Suprapubic skin (tissue), 4 donors: ENCODE measurements around the gene RPS16.

Source experiments
- POLR2A ChIP-seq, 2 donors: fragments of 450-650 bp; IDR thresholded peaks; one replicate each; pipeline ENCODE4 v1.6.1; 2017; ENCODE audit warnings: antibody characterized with exemption in 2 of 2, mild to moderate bottlenecking in 2 of 2, moderate library complexity in 2 of 2
- POLR2AphosphoS5 ChIP-seq, 3 donors: sonication (generic); formaldehyde crosslinking; IDR thresholded peaks; one replicate each; pipeline ENCODE4 v1.6.1; 2017; ENCODE audit warnings: antibody characterized with exemption in 3 of 3
- TF ChIP-seq, protein P1 (sequence below), 2 donors: fragments of 200-600 bp in 1 of 2; fragments of 450-650 bp in 1 of 2; sonication (generic) in 1 of 2; IDR thresholded peaks; one replicate each; pipeline ENCODE4 v1.5.1; 2016 to 2019; ENCODE audit warnings: antibody characterized with exemption in 2 of 2, mild to moderate bottlenecking in 1 of 2, moderate library complexity in 1 of 2

DNA sequence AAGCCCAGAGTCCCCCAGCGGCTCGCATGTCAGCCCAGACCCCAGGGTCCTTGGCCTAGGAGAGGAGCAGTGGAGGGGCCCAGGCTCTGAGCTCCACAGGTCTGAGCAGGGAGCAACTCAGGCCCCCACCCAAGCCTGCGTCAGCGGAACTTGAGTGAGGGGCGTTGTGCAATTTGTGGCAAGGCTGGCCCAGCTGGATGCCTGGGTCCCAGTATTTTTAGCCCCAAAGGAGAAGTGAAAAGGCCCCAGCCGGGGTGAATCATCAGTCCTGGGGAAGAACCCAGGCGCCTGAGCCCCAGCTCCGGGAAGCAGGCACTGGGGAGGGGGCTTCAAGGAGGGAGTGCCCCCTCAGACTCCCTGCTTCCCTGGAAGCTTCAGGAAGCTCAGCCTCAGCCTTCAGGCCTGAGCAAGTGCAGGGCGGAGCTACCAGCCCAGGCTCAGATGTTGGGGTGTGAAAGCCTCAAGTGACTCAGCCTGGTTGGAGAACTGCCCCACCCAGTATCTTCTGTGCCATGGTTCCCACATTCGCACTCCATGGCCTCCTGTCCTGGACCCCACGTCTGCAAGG, 37.4 kb downstream of the RPS16 start:
- TF ChIP-seq POLR2AphosphoS5 (IDR thresholded peaks at IDR 0.05), result peak; percentile 25 to 41 (median 35)
- TF ChIP-seq, protein P1, sequence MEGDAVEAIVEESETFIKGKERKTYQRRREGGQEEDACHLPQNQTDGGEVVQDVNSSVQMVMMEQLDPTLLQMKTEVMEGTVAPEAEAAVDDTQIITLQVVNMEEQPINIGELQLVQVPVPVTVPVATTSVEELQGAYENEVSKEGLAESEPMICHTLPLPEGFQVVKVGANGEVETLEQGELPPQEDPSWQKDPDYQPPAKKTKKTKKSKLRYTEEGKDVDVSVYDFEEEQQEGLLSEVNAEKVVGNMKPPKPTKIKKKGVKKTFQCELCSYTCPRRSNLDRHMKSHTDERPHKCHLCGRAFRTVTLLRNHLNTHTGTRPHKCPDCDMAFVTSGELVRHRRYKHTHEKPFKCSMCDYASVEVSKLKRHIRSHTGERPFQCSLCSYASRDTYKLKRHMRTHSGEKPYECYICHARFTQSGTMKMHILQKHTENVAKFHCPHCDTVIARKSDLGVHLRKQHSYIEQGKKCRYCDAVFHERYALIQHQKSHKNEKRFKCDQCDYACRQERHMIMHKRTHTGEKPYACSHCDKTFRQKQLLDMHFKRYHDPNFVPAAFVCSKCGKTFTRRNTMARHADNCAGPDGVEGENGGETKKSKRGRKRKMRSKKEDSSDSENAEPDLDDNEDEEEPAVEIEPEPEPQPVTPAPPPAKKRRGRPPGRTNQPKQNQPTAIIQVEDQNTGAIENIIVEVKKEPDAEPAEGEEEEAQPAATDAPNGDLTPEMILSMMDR (IDR thresholded peaks at IDR 0.05), result no peak
- TF ChIP-seq POLR2A (IDR thresholded peaks at IDR 0.05), result no peak
